Measurements from ENCODE around the gene TOGARAM2.

GRCh38 chr2:28972778-28973335 lies 8.2 kb upstream of the TOGARAM2 start:
- TF ChIP-seq POU6F1 (CRISPR knock-in tag; IDR thresholded peaks at IDR 0.05; ENCODE audit: borderline replicate concordance, low read depth) (no peak), TOX (CRISPR knock-in tag; IDR thresholded peaks at IDR 0.05; ENCODE audit: borderline replicate concordance) (no peak), PATZ1 (CRISPR knock-in tag; IDR thresholded peaks at IDR 0.05; ENCODE audit: borderline replicate concordance) (no peak), ISL1 (CRISPR knock-in tag; IDR thresholded peaks at IDR 0.05) (no peak), GLIS3 (CRISPR knock-in tag; IDR thresholded peaks at IDR 0.05) (no peak), ZFP3 (CRISPR knock-in tag; IDR thresholded peaks at IDR 0.05) (no peak), CSRNP3 (CRISPR knock-in tag; IDR thresholded peaks at IDR 0.05) (no peak), SNAI2 (CRISPR knock-in tag; IDR thresholded peaks at IDR 0.05) (no peak), CREB5 (CRISPR knock-in tag; IDR thresholded peaks at IDR 0.05; ENCODE audit: low read depth) (no peak), TCF4 (CRISPR knock-in tag; IDR thresholded peaks at IDR 0.05; ENCODE audit: borderline replicate concordance) (no peak), ZNF8 (CRISPR knock-in tag; IDR thresholded peaks at IDR 0.05) (no peak), TSHZ2 (CRISPR knock-in tag; IDR thresholded peaks at IDR 0.05) (no peak)
